PC-3 (cell line): Measurements from ENCODE around the gene REG1B.

Experiments
- EZH2 ChIP-seq: fragments of 300-600 bp; sonication (generic); IDR thresholded peaks from one replicate; pipeline ENCODE4 v1.6.1; 2017; ENCODE audit warnings: antibody characterized with exemption, mild to moderate bottlenecking, low read length; ENCODE audit not compliant: unreplicated experiment
- EZH2phosphoT487 ChIP-seq: fragments of 300-600 bp; sonication (generic); IDR thresholded peaks from 2 replicates; pipeline ENCODE4 v1.6.1; 2018; ENCODE audit warnings: mild to moderate bottlenecking, antibody characterized with exemption, low read length, borderline replicate concordance
- TF ChIP-seq, protein P1 (sequence below): fragments of 300-600 bp; sonication (generic); conservative IDR thresholded peaks from 2 replicates; pipeline ENCODE4 v1.5.1; 2017; ENCODE audit warnings: antibody characterized with exemption, low read depth, mild to moderate bottlenecking, low read length

- TF ChIP-seq EZH2 (no peak), EZH2phosphoT487 (no peak)
- TF ChIP-seq, protein P1, sequence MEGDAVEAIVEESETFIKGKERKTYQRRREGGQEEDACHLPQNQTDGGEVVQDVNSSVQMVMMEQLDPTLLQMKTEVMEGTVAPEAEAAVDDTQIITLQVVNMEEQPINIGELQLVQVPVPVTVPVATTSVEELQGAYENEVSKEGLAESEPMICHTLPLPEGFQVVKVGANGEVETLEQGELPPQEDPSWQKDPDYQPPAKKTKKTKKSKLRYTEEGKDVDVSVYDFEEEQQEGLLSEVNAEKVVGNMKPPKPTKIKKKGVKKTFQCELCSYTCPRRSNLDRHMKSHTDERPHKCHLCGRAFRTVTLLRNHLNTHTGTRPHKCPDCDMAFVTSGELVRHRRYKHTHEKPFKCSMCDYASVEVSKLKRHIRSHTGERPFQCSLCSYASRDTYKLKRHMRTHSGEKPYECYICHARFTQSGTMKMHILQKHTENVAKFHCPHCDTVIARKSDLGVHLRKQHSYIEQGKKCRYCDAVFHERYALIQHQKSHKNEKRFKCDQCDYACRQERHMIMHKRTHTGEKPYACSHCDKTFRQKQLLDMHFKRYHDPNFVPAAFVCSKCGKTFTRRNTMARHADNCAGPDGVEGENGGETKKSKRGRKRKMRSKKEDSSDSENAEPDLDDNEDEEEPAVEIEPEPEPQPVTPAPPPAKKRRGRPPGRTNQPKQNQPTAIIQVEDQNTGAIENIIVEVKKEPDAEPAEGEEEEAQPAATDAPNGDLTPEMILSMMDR, result no peak
Observed at GRCh38 chr2:79086255-79086654, 1.5 kb downstream of the REG1B start.
